ENCODE measurements around the gene AMIGO2.

- TF ChIP-seq CTCF (conservative IDR thresholded peaks at IDR 0.05; ENCODE audit: low read depth, low read length) (no peak), EZH2 (IDR thresholded peaks at IDR 0.05; ENCODE audit: low read length, unreplicated experiment) (no peak)
Measured at GRCh38 chr12:47082283-47082682, 2.5 kb upstream of the AMIGO2 start.

Data from PC-3 (cell line).